GM18868 (cell line): ENCODE data around the gene PNKP.

Source experiments
- ATAC-seq: cut with Tn5 transposase; IDR thresholded peaks from one replicate; pipeline ENCODE4 v1.9.1; 2021; ENCODE audit warnings: mild to moderate bottlenecking, moderate library complexity; ENCODE audit not compliant: unreplicated experiment

Gene PNKP

GRCh38 chr19:49860336-49861102 is 6.9 kb downstream of the PNKP start:
- ATAC-seq = no peak

GRCh38 chr19:49859682-49860335 is 7.6 kb downstream of the PNKP start:
- ATAC-seq = no peak

DNA sequence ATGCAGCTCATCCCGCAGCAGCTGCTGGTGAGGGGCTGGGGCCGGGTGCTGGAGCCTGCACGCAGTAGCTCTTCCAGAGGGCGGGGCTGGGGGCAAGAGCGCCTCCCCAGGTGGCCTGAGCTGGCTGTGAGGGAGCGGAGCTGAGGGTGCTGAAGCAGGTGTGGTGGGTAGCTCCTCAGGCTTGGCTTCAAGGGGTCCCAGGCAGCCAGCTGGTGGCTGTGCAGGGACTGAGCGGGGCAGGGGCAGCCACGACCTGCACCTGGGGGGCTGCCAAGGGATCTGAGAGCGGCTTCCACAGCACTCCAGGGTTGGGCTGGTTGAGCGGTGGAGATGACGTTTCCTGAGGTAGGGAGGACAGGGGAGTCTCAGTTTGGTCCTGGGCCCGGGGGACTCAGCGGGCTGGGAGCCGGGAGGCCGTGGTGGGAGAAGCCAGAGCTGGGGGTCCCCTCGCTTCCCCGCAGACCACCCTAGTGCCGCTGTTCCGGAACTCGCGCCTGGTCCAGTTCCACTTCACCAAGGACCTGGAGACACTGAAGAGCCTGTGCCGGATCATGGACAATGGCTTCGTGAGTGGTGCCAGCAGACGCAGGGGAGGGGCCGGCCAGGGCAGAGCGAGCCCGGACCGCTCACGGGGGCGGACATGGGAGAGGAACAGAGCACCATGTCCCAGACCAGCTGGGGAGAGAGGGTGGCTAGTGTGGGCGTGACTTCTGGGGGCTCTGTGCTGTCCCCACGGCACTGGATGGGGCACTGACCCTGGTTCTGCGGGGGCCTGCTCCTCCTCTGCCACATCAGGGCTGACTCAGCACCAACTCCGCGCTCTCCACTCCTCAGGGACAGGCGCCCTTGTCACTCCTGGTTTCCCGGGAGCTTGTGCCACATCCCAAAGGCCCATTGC is 9.0 kb downstream of the PNKP start:
- ATAC-seq = no peak

GRCh38 chr19:49857838-49858087 is 9.6 kb downstream of the PNKP start:
- no peak for ATAC-seq

DNA sequence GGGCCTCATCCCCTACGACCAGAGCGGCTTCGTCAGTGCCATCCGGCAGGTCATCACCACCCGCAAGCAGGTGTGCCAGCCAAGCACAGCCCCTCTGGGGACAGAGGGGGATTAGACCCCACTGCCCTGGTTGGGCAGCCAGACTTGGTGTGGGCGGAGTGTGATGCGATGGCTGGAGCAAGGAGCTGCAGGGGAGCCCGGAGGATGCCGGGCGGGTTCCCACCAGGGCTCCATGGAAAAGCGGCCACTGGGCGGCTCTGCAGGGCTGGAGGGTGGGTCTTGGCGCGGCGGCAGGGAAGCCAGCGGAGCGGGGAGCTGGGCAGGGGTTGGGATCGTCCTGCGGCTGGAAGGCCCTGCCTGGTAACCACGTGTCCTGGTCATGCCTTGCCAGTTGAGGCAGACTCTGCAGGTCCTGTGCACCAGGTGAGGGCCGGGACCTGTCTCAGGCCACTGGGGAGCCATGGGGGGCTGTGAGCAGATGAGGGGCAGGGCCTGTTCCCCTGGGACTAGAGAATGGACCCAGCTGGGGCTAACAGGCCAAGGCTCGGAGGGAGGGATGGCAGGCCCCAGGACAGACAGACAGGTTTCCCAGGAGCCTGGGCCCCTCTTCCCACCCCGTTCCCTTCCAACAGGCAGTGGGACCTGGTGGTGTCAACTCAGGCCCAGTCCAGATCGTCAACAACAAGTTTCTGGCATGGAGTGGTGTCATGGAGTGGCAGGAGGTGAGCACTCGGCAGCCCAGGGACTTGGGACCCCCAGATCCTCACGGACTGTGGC is 10.1 kb downstream of the PNKP start:
- ATAC-seq = no peak

GRCh38 chr19:49856574-49857021 is 10.8 kb downstream of the PNKP start:
- no peak for ATAC-seq

GRCh38 chr19:49855676-49856573 is 11.5 kb downstream of the PNKP start:
- ATAC-seq = no peak

GRCh38 chr19:49855277-49855675 is 12.1 kb downstream of the PNKP start:
- ATAC-seq = no peak

DNA sequence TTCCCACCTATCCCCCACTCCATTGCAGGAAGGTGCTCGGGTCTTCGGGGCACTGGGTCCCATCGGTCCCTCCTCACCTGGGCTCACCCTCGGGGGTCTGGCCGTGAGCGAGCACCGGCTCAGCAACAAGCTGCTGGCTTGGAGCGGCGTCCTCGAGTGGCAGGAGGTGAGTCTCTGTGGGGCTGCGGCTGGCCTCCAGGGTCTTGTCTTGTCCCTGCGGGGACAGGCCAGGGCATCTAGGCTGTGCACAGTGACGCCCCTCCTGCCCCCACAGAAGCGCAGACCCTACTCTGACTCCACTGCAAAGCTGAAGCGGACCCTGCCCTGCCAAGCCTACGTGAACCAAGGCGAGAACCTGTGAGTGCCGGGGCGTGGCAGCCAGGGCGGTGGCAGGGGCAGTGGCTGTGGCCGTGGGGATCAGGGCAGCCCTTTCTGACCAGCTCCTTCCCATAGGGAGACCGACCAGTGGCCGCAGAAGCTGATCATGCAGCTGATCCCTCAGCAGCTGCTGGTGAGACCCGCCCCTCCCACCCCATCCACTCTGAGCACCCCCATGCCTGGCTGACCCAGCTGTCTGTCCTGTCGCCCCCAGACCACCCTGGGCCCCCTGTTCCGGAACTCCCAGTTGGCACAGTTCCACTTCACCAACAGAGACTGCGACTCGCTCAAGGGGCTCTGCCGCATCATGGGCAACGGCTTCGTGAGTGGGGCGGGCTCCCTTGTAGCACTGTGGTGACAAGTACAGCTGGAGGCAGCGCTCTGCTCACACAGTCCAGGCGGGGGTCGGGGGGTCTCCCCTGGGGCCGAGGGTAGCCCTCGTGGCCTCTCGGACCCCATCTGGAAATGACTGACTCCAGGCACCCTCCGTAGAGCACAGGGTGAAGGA is 12.8 kb downstream of the PNKP start:
- no peak for ATAC-seq

DNA sequence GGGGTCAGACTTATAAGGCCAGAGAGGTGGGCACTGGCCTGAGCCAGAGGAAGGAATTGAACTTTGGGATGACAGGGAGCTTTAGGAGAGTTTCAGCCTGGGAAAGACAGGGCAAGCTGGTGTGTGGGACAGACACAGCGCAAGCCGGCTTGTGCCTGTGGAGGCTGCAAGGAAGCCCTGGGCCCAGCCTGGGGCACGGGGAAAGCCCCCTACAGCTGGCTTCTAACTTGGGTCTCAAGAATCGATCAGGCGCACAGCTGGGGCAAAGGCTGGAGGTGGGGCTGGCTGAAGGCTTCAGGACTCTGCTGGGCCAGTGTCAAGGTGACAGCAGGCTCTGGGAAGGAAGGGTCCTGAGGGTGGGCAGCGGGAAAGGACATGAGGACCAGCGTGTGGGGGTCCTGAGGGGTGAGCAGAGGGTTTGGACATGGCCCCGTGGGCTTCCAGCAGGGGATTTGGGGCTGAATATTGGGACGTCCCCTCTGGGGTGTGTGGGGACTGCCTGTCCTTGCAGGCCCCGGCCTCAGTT is 13.5 kb downstream of the PNKP start:
- no peak for ATAC-seq

DNA sequence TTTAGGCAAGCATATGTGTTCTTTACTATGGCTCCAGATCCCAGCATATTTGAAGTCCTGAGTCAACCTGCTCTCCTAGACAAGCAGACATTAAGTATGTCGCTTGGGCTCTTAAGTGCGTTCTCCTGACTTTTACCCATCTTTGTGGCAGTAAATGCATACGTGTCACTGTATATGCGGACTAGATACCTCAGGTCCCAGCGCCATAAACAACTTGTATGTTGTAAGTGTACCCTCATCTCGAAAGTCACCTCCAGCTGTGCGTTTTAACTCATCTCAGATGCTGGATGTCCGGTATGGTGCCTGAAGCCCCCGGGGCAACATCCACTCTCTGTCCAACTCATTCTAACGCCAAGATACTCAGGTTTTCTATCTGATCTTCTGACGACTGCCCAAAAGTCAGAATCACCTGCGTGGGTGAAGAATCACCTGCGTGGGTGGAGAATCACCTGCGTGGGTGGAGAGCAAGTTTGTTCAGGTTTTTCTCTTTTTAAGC is 14.7 kb downstream of the PNKP start:
- no peak for ATAC-seq

DNA sequence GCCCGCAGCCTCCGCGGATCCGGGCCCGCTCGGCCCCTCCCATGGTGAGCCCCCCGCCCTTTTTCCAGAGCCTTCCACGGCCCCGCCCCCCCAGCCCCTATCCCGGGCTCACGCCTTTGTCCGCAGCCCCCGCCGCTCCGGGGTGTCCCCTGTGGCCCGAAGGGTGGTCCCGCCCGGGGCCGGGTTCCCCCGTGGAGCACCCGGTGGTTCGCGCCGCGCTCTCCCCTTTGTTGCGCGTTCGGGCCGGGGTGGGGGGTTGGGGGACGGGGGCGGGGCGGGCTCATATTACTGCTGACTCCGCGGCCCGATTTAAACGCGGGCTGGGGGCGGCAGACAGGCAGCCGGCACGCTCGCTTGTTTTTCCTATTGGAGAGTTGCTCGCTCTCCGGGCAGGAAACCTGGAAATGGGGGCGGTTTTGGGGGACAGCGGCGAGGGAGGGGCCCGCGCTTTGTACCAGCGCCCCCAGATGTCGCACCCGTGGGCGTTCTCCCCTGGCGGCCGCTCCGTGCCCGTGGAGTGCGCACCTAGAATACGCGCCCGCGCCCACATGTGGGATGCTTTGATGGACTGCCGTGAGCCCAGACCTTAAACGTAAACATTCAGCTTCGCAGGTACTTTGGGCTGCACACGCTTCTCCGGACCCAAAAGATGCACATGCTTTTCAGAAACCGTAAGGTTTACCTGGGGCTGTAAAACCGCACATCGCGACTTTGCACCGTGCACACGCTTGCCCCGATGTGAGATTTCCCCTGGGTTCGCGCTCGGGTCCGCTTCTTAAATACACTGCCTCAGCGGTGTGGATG is 15.7 kb downstream of the PNKP start:
- peak; percentile 5 for ATAC-seq

DNA sequence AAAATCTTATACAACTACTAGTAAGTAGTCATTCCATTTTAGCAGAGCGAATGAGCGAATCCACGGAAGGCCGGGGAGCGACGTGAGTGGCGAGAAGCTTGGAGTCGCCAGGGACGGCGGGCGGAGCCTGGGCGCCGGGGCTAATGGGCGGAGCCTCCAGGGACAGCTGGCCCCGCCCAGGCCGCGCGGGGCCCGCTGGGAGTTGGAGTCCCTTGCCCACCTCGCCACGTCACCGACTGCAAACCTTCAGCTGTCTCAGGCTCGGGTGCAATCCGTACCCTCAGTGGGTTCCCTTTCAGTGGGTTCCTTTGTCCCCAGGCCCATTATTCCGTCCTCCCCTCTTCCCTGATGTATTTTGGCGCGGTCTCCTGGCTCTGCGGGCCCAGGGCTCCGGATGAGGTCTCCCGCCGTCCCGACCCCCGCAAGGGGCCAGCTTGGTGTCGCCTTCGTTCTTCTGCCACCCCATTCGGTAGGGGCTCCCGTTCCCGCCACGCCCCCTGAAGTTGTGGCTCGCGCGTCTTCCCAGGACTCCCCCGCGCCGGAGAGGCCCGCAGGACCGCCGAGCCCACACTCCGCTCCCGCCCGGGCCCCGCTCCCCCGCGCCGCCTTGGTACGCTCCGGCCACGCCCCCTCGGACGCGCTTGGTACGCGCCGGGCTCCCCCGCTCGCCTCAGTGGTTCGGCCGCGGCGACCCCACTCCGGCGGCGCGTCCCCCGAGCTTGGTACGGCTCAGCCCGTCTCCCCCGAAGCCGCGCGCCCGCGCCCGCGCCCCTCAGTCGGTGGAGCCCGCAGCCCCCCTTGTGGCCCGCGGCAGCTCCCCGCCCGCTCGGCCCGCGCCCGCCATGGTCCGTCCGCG is 16.7 kb downstream of the PNKP start, which contains the start of gene PTOV1:
Gene PTOV1, plus strand, starts transcription at position 673 of the 856 bp plus-strand sequence.
- ATAC-seq = peak; percentile 75

- no peak for ATAC-seq
Measured at GRCh38 chr19:49850221-49850486, 17.2 kb downstream of the PNKP start.

DNA sequence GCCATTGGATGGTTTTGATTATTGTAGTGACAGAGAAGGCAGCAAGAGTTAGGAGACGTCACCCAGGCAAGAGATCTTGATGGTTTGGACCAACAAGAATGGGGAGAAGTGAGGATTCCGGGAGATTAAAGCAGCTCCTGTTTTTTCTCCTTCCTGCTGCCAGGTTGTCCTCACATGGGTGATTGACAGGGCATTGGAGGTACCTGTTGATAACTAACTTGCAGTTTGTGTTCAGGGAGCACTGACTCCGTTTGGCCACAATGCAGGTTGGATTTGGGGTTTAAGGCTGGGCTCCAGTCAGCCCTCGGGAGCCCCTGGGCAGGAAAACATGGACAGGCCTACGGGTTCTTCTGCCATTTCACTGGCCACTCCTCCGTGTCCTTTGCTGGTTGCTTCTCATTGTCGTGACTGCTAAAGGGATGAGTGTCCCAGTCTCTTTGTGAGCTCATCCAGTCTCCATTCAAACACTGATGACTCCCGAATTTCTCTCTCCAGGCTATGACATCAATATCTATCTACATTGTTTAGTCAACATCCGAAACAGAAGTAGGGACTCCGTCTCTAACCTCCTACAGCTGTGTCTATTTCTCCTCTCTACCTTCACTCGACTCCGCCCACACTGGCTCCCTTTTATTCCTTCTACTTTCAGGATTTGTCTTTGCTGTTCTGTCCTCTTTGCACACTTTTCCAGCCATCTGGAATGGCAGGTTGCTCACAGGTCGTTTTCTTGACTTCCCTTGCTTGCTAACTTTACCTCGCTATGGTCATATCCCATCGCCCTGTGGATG is 17.7 kb downstream of the PNKP start:
- no peak for ATAC-seq

- ATAC-seq = no peak
Measured at GRCh38 chr19:49848938-49849337, 18.4 kb downstream of the PNKP start.
